ENCODE results near the gene KDM2B. TPM values are rescaled to one million over a fixed set of nuclear protein-coding genes. Genes with fewer than 3 reads are reported as not detected.

KDM2B gene
- total RNA-seq: 18.4 and 29.2 TPM in 2 replicates

GRCh38 chr12:121580959-121581685 is at the start of gene KDM2B:
KDM2B (minus strand) TSS chr12:121581023; CDS start chr12:121580911, 112 bp downstream.
- DNase-seq (ENCODE audit: extremely low read depth, low read depth, low spot score): no peak

- DNase-seq (ENCODE audit: extremely low read depth, low read depth, low spot score): no peak
These were observed 47.7 kb upstream of the KDM2B start for GRCh38 chr12:121628536-121628935.

- no peak for DNase-seq (ENCODE audit: extremely low read depth, low read depth, low spot score)
These were observed 47.2 kb upstream of the KDM2B start for GRCh38 chr12:121628037-121628436.

GRCh38 chr12:121626853-121627640 is 46.2 kb upstream of the KDM2B start:
- no peak for DNase-seq (ENCODE audit: extremely low read depth, low read depth, low spot score)

GRCh38 chr12:121626087-121626852 is 45.4 kb upstream of the KDM2B start, which contains the start of gene ORAI1:
ORAI1 (plus strand) TSS chr12:121626530.
- DNase-seq (ENCODE audit: extremely low read depth, low read depth, low spot score): no peak

- DNase-seq (ENCODE audit: extremely low read depth, low read depth, low spot score): no peak
These were observed 39.6 kb upstream of the KDM2B start for GRCh38 chr12:121620333-121620891.

GRCh38 chr12:121618659-121619233 is 37.9 kb upstream of the KDM2B start:
- DNase-seq (ENCODE audit: extremely low read depth, low read depth, low spot score): no peak

GRCh38 chr12:121614872-121615467 is 34.1 kb upstream of the KDM2B start:
- no peak for DNase-seq (ENCODE audit: extremely low read depth, low read depth, low spot score)

- DNase-seq (ENCODE audit: extremely low read depth, low read depth, low spot score): no peak
These were observed 32.6 kb upstream of the KDM2B start for GRCh38 chr12:121613462-121613861.

- DNase-seq (ENCODE audit: extremely low read depth, low read depth, low spot score): no peak
These were observed 30.5 kb upstream of the KDM2B start for GRCh38 chr12:121611306-121611705.

GRCh38 chr12:121610239-121611149 is 29.7 kb upstream of the KDM2B start:
- DNase-seq (ENCODE audit: extremely low read depth, low read depth, low spot score): no peak

GRCh38 chr12:121608301-121608700 is 27.5 kb upstream of the KDM2B start:
- DNase-seq (ENCODE audit: extremely low read depth, low read depth, low spot score): no peak

GRCh38 chr12:121603581-121603980 is 22.8 kb upstream of the KDM2B start:
- no peak for DNase-seq (ENCODE audit: extremely low read depth, low read depth, low spot score)

- no peak for DNase-seq (ENCODE audit: extremely low read depth, low read depth, low spot score)
These were observed 21.9 kb upstream of the KDM2B start for GRCh38 chr12:121602766-121603165.

- DNase-seq (ENCODE audit: extremely low read depth, low read depth, low spot score): no peak
These were observed 20.0 kb upstream of the KDM2B start for GRCh38 chr12:121600702-121601336.

- DNase-seq (ENCODE audit: extremely low read depth, low read depth, low spot score): no peak
These were observed 15.7 kb upstream of the KDM2B start for GRCh38 chr12:121596526-121596925.

GRCh38 chr12:121595520-121595919 is 14.7 kb upstream of the KDM2B start:
- DNase-seq (ENCODE audit: extremely low read depth, low read depth, low spot score): no peak

GRCh38 chr12:121592320-121592719 is 11.5 kb upstream of the KDM2B start:
- no peak for DNase-seq (ENCODE audit: extremely low read depth, low read depth, low spot score)

Data from glomerular endothelial cell (primary cell).